Colonic mucosa (tissue), 4 donors: ENCODE data around the gene MFSD2A. TPM values are rescaled to one million over a fixed set of nuclear protein-coding genes. Genes with fewer than 3 reads are reported as not detected.

Experiments used
- DNase-seq: peaks from one replicate; pipeline ENCODE4 v3.0.0-alpha.2; 2020
- H3K27ac ChIP-seq: fragments of 200-600 bp; one replicate; pipeline ENCODE4 v1.8.0; 2021
- H3K27me3 ChIP-seq: fragments of 200-600 bp; one replicate; pipeline ENCODE4 v1.8.0; 2021
- H3K36me3 ChIP-seq: fragments of 200-600 bp; one replicate; pipeline ENCODE4 v1.8.0; 2021
- H3K4me1 ChIP-seq: fragments of 200-600 bp; one replicate; pipeline ENCODE4 v1.8.0; 2021; ENCODE audit warnings: mild to moderate bottlenecking
- H3K4me3 ChIP-seq: fragments of 200-600 bp; one replicate; pipeline ENCODE4 v1.8.0; 2021
- H3K9ac ChIP-seq, 2 donors: one replicate each; pipeline ENCODE4 v1.7.0; 2013; ENCODE audit warnings: control low read depth in 2 of 2, low read depth in 2 of 2, low read length in 2 of 2
- H3K9me3 ChIP-seq: fragments of 200-600 bp; one replicate; pipeline ENCODE4 v1.8.0; 2021
- CTCF ChIP-seq: fragments of 200-600 bp; IDR thresholded peaks from one replicate; pipeline ENCODE4 v1.8.0; 2022; ENCODE audit warnings: antibody characterized with exemption, mild to moderate bottlenecking
- intact Hi-C: fragments of 100-400 bp; cut with DNase I; formaldehyde crosslinking; loops from one replicate; pipeline ENCODE4 v1.14.1; 2022
- total RNA-seq, 2 donors: library from RNA; stranded (reverse); fragmentation: NEBNext Ultra II Directional in 1 of 2; extraction: Animal tissue kit (Norgen Biotek cat#: 25700) in 1 of 2; gene quantifications; one replicate each; pipeline ENCODE4 v1.2.1, GENCODE V29; 2021
- donor health status: healthy.
- donor health status: DM: no; HTN: no; CAD: no.
- donor health status: DM: no; HTN: no; CAD: no.

MFSD2A gene
- total RNA-seq, 2 donors from 2014 or later = 15.6 to 27.2 TPM

DNA sequence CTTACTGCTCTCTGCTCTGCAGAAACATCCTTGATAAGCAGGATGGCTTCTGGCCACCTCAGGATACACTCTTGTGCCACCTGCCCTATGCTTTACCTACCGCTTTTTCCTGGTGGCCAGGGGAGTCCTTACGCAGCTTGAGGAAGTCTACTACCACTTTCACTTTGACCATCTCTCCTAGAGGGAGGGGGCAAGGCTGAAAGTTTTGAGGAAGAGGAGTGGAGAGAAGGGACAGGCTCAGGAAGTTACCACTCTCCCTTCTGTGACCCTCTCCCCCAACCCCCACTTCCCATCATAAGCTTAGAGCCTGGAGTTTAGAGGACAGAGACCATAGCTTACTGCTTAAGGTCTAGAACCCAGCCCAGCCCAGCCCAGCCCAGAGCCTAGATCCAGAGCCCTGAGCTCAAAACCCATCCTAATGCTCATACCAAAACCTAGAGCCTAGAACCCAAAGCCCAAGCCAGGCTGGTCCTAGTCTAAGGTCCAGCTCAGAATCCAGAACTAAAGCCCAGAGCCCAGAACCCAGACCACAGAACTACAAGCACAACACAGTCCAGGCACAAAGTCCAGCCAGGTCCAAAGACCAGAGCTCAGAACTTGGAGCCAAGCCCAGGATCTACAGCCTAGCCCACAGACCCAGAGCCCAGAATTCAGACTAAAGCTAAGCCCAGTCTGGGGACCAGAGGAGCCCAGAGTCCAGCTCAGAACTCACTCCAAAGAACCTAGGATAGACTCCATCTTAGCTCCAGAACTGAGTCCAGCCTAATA lies 18.0 kb upstream of the MFSD2A start:
- intact Hi-C loops = no loop called here
- TF ChIP-seq CTCF = no peak
- DNase-seq = no peak
- peaks cover 9% of the 10 kb centered on the region for H3K4me1 ChIP-seq
- no peaks in the 10 kb centered on the region for H3K36me3 ChIP-seq
- no peak overlapping the region for H3K9ac ChIP-seq
- no peak overlapping the region for H3K4me3 ChIP-seq
- H3K27ac ChIP-seq = no peak overlapping the region
- H3K9me3 ChIP-seq = no peaks in the 10 kb centered on the region
- H3K27me3 ChIP-seq = no peaks in the 10 kb centered on the region

DNA sequence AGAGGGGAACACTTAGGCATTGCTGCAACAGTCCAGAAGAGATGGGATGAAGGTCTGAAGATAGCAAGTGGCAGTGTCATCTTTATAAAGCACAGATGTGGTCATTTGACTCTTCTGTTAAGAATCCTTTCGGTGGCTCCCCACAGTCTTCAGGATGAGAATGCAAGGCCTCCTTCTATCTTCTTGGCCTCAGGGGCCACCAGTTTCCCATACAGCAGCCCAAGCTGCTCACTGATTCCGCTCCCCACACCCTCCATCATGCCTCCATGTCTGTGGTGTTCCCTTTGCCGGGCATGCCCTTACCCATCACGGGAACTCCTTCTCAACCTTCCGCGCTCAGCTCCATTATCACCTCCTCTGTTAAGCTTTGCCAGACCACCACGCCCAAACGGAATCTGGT lies 16.1 kb upstream of the MFSD2A start:
- Histone ChIP-seq H3K4me3 (no peak overlapping the region), H3K4me1 (peaks cover 4% of the 10 kb centered on the region), H3K27me3 (no peaks in the 10 kb centered on the region), H3K36me3 (no peaks in the 10 kb centered on the region), H3K9me3 (no peaks in the 10 kb centered on the region), H3K27ac (no peak overlapping the region), H3K9ac (no peak overlapping the region)
- DNase-seq = no peak
- TF ChIP-seq CTCF = no peak
- intact Hi-C loops = no loop called here

- no peak for TF ChIP-seq CTCF
- H3K27ac ChIP-seq = no peak overlapping the region
- no peak for DNase-seq
- no peaks in the 10 kb centered on the region for H3K36me3 ChIP-seq
- no peak overlapping the region for H3K4me3 ChIP-seq
- no peaks in the 10 kb centered on the region for H3K27me3 ChIP-seq
- intact Hi-C loops = no loop called here
- H3K4me1 ChIP-seq = no peaks in the 10 kb centered on the region
- H3K9me3 ChIP-seq = no peaks in the 10 kb centered on the region
- H3K9ac ChIP-seq = no peak overlapping the region
Measured at GRCh38 chr1:39940253-39940652, 14.7 kb upstream of the MFSD2A start.

DNA sequence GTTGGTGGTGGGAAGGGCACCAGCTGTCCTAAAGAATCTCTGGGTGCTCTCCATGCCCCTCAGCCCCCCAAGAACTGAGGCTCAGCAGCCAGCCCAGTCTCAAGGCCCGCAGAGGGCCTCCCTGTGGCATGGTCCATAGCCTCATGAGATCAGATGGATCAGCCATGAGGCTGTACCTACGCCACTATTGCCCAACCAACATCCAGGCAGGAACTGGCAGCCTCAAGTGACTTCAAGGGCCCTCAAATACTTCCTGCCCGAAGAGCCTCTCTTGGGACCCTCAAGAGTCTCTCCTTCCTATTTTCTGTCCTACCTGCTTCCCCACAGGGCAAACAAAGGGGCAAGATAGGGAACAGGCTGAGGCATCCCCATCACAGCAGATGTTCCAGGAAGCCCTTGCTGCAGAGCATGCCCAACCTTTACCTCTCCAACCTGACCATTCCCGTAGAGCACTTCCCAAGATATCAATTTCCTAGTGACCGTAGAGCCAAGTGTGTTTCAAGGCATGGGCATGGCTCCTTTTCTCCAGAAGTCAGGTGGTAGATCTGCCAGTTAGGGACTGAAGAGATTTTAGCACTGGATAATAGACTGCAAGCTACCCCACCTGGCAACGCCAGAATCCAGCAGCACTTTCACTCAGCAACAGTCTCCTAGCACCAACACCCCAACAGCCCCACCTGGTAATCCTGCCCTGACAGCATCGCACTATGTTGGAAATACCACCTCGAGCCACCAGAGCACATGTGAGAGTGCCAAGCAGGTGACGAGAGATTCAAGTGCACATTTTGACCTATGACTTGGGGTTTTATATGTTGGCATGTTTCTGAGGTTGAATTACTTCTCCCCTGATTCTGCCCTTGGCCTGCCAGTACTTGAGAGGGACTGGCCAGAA lies 13.7 kb upstream of the MFSD2A start:
- TF ChIP-seq CTCF = no peak
- Histone ChIP-seq H3K36me3 (no peaks in the 10 kb centered on the region), H3K4me1 (no peaks in the 10 kb centered on the region), H3K9me3 (no peaks in the 10 kb centered on the region), H3K27ac (no peak overlapping the region), H3K27me3 (no peaks in the 10 kb centered on the region), H3K9ac (no peak overlapping the region), H3K4me3 (no peak overlapping the region)
- intact Hi-C loops = no loop called here
- no peak for DNase-seq

GRCh38 chr1:39943471-39944290 lies 11.3 kb upstream of the MFSD2A start:
- intact Hi-C loops = no loop called here
- no peak for DNase-seq
- Histone ChIP-seq H3K27ac (no peak overlapping the region), H3K36me3 (no peaks in the 10 kb centered on the region), H3K4me3 (no peak overlapping the region), H3K27me3 (no peaks in the 10 kb centered on the region), H3K4me1 (no peaks in the 10 kb centered on the region), H3K9me3 (no peaks in the 10 kb centered on the region), H3K9ac (no peak overlapping the region)
- no peak for TF ChIP-seq CTCF
